ENCODE results near the gene B4GALT2.

B4GALT2 gene

GRCh38 chr1:44030605-44031251 lies 51.7 kb downstream of the B4GALT2 start:
- DNase-seq = peak; percentile 87

- DNase-seq = peak; percentile 71
These were observed 52.5 kb downstream of the B4GALT2 start, which contains the start of gene SLC6A9 for GRCh38 chr1:44031252-44032169. TSS of gene SLC6A9 (minus strand) at chr1:44031462. CDS start at chr1:44024277, 7,185 bp downstream.

- DNase-seq = no peak
These were observed 53.3 kb downstream of the B4GALT2 start for GRCh38 chr1:44032170-44032790.

GRCh38 chr1:44033041-44033575 lies 54.1 kb downstream of the B4GALT2 start:
- no peak for DNase-seq

- DNase-seq = no peak
These were observed 54.7 kb downstream of the B4GALT2 start for GRCh38 chr1:44033756-44034155.

GRCh38 chr1:44034423-44034822 lies 55.4 kb downstream of the B4GALT2 start:
- DNase-seq = no peak

- DNase-seq = no peak
These were observed 56.1 kb downstream of the B4GALT2 start for GRCh38 chr1:44034976-44035716.

GRCh38 chr1:44035726-44036408 lies 56.9 kb downstream of the B4GALT2 start:
- peak; percentile 98 for DNase-seq

GRCh38 chr1:44036409-44037139 lies 57.6 kb downstream of the B4GALT2 start:
- peak; percentile 92 for DNase-seq

- DNase-seq = peak; percentile 89
These were observed 58.1 kb downstream of the B4GALT2 start for GRCh38 chr1:44037154-44037553.

GRCh38 chr1:44038876-44039657 lies 60.1 kb downstream of the B4GALT2 start:
- DNase-seq = no peak

- peak; percentile 66 for DNase-seq
These were observed 61.4 kb downstream of the B4GALT2 start for GRCh38 chr1:44040418-44040817.
